HepG2 (cell line): ENCODE data around the gene COG8. TPM values are rescaled to one million over a fixed set of nuclear protein-coding genes. Genes with fewer than 3 reads are reported as not detected.
A peak's percentile ranks its signal among the peaks of the same experiment; 100 is the strongest.

Experiments used
- MED1 ChIP-seq: sonication (generic); formaldehyde crosslinking; IDR thresholded peaks from 2 replicates; pipeline ENCODE4 v1.4.0; 2020; ENCODE audit warnings: missing genetic modification reagents
- PAWR ChIP-seq: sonication (generic); formaldehyde crosslinking; IDR thresholded peaks from 2 replicates; pipeline ENCODE4 v1.4.0; 2020; ENCODE audit warnings: missing genetic modification reagents, mild to moderate bottlenecking, borderline replicate concordance
- PHF8 ChIP-seq: sonication (generic); formaldehyde crosslinking; IDR thresholded peaks from 2 replicates; pipeline ENCODE4 v1.5.0; 2020; ENCODE audit warnings: missing genetic modification reagents
- RFX3 ChIP-seq: IDR thresholded peaks from 2 replicates; pipeline ENCODE4 v1.6.1; 2016; ENCODE audit warnings: missing biosample characterization, missing genetic modification reagents
- RFX5 ChIP-seq: IDR thresholded peaks from 2 replicates; pipeline ENCODE4 v1.6.1; 2011; ENCODE audit warnings: low read depth, low read length, improper control_type of control experiment
- TRAFD1 ChIP-seq: sonication (generic); formaldehyde crosslinking; IDR thresholded peaks from 2 replicates; pipeline ENCODE4 v1.5.1; 2020; ENCODE audit warnings: missing genetic modification reagents, mild to moderate bottlenecking, borderline replicate concordance
- ZNF281 ChIP-seq: sonication (generic); formaldehyde crosslinking; IDR thresholded peaks from 2 replicates; pipeline ENCODE4 v1.4.0; 2020; ENCODE audit warnings: missing genetic modification reagents, borderline replicate concordance
- ZNF3 ChIP-seq: IDR thresholded peaks from 2 replicates; pipeline ENCODE4 v1.7.0; 2017; ENCODE audit warnings: inconsistent platforms
- ZNF318 ChIP-seq: sonication (generic); formaldehyde crosslinking; IDR thresholded peaks from 2 replicates; pipeline ENCODE4 v1.4.0; 2020; ENCODE audit warnings: mild to moderate bottlenecking, missing genetic modification reagents
- ZNF383 ChIP-seq: sonication (generic); formaldehyde crosslinking; IDR thresholded peaks from 2 replicates; pipeline ENCODE4 v1.4.0; 2020; ENCODE audit warnings: missing genetic modification reagents, mild to moderate bottlenecking, borderline replicate concordance
- ZNF460 ChIP-seq: sonication (generic); formaldehyde crosslinking; IDR thresholded peaks from 2 replicates; pipeline ENCODE4 v1.5.1; 2020; ENCODE audit warnings: missing genetic modification reagents, mild to moderate bottlenecking, borderline replicate concordance
- ZNF710 ChIP-seq: sonication (generic); formaldehyde crosslinking; IDR thresholded peaks from 2 replicates; pipeline ENCODE4 v1.5.0; 2020; ENCODE audit warnings: mild to moderate bottlenecking, missing genetic modification reagents, borderline replicate concordance
- polyA plus RNA-seq, 8 experiments: library from polyadenylated mRNA; depleted of rRNA in 3 of 8; stranded (reverse) in 7 of 8; unstranded in 1 of 8; fragments of >200 nt; fragmentation: Illumina TruSeq in 4 of 8; extraction: Trizol in 4 of 8; gene quantifications; 2 replicates each; pipeline versions ENCODE4 v1.2.1 to v1.2.3, GENCODE V29; 2011 to 2016; ENCODE audit warnings: low read depth in 4 of 8, missing spikeins in 1 of 8, mixed read lengths in 1 of 8; ENCODE audit not compliant: insufficient read depth in 1 of 8
- total RNA-seq, 5 experiments: library from RNA; depleted of rRNA; stranded (reverse); fragments of >200 nt; fragmentation: Illumina TruSeq; extraction: Trizol; gene quantifications; 2 replicates each; pipeline ENCODE4 v1.2.3, GENCODE V29; 2016; ENCODE audit warnings: low read depth in 1 of 5
- TF ChIP-seq, protein P1 (sequence below): sonication (generic); formaldehyde crosslinking; IDR thresholded peaks from 2 replicates; pipeline ENCODE4 v1.5.0; 2020; ENCODE audit warnings: missing genetic modification reagents, mild to moderate bottlenecking, borderline replicate concordance

COG8 gene
- total and polyA plus RNA-seq, 2 of the 13 experiments (the other 11 are each of a cell fraction or from before 2014, with no cell fraction given) = 45.5 to 52.1 TPM

DNA sequence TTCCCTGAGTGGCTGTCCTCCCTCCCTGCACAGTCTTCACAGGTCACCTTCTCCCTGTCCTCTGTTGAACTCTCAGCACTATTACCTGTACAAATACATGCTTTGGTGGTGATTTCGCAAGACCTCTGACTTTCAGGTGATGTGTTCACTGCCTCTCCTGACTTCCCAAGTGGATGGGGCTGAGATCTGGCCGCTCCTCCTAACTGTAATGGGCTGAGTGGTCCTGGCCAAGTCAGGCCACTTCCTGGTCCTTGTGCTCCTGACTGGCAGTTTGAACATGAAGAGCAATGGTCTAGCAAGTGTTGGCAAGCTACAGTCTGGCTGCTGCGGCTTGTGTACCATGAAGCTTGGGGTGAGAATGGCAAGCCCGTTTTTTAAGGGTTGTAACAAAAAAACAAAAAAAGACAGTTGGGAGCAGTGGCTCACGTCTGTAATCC lies 23.9 kb upstream of the COG8 start (continued):
- no peak for TF ChIP-seq PHF8 (CRISPR knock-in tag)
- no peak for TF ChIP-seq ZNF710 (CRISPR knock-in tag)
- no peak for TF ChIP-seq RFX3 (CRISPR knock-in tag)
- no peak for TF ChIP-seq RFX5
- no peak for TF ChIP-seq MED1 (CRISPR knock-in tag)
- no peak for TF ChIP-seq TRAFD1 (CRISPR knock-in tag)
- no peak for TF ChIP-seq ZNF281 (CRISPR knock-in tag)
- no peak for TF ChIP-seq PAWR
- TF ChIP-seq, protein P1, sequence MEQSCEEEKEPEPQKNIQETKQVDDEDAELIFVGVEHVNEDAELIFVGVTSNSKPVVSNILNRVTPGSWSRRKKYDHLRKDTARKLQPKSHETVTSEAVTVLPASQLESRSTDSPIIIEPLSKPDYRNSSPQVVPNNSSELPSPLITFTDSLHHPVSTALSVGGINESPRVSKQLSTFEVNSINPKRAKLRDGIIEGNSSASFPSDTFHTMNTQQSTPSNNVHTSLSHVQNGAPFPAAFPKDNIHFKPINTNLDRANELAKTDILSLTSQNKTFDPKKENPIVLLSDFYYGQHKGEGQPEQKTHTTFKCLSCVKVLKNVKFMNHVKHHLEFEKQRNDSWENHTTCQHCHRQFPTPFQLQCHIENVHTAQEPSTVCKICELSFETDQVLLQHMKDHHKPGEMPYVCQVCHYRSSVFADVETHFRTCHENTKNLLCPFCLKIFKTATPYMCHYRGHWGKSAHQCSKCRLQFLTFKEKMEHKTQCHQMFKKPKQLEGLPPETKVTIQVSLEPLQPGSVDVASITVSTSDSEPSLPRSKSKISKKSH (CRISPR knock-in tag) = 0 out of 2 replicates have a peak, but pooled peaks have one; percentile 66
- TF ChIP-seq ZNF383 (CRISPR knock-in tag) = no peak
- no peak for TF ChIP-seq ZNF3 (CRISPR knock-in tag)
- TF ChIP-seq ZNF460 (CRISPR knock-in tag) = peak; percentile 86; the same call in 1 of the 2 replicates
- 0 out of 2 replicates have a peak, but pooled peaks have one; percentile 24 for TF ChIP-seq ZNF318
